Thyroid gland (tissue), 4 donors: ENCODE data around the gene KCNJ11.

ENCODE experiments used
- CTCF ChIP-seq, 6 experiments: fragments of 200-600 bp in 3 of 6; fragments of 450-650 bp in 3 of 6; sonication (generic) in 3 of 6; IDR thresholded peaks; one replicate each; pipeline ENCODE4 v1.5.1; 2016 to 2019; ENCODE audit warnings: antibody characterized with exemption in 6 of 6, mild to moderate bottlenecking in 2 of 6, inconsistent platforms in 1 of 6, moderate library complexity in 1 of 6
- POLR2A ChIP-seq, 2 donors: fragments of 450-650 bp; IDR thresholded peaks; one replicate each; pipeline ENCODE4 v1.6.1; 2017; ENCODE audit warnings: antibody characterized with exemption in 2 of 2, mild to moderate bottlenecking in 2 of 2, moderate library complexity in 1 of 2

GRCh38 chr11:17351172-17351509 lies 37.3 kb downstream of the KCNJ11 start:
- peak in 4 of 6 experiments; percentile 3 to 19 (median 10) for TF ChIP-seq CTCF (IDR thresholded peaks at IDR 0.05)
- TF ChIP-seq POLR2A (IDR thresholded peaks at IDR 0.05) = no peak
